Nephron (organoid): ENCODE results near the gene PNPLA2.

Experiments
- H3K27ac Mint-ChIP-seq, 3 experiments: 2 replicates each; pipeline ENCODE4 v1.8.0; 2020; ENCODE audit warnings: mixed read lengths in 3 of 3, mild to moderate bottlenecking in 2 of 3, moderate library complexity in 1 of 3
- H3K27me3 Mint-ChIP-seq: 2 replicates; pipeline ENCODE4 v1.8.0; 2021; ENCODE audit warnings: low read depth, mild to moderate bottlenecking, moderate library complexity, mixed read lengths
- H3K36me3 Mint-ChIP-seq: 2 replicates; pipeline ENCODE4 v1.8.0; 2020; ENCODE audit warnings: low read depth, mixed read lengths
- H3K4me1 Mint-ChIP-seq: 2 replicates; pipeline ENCODE4 v1.8.0; 2020; ENCODE audit warnings: mixed read lengths
- H3K4me3 Mint-ChIP-seq, 3 experiments: 2 replicates each; pipeline ENCODE4 v1.8.0; 2020; ENCODE audit warnings: mild to moderate bottlenecking in 3 of 3, mixed read lengths in 3 of 3, moderate library complexity in 2 of 3
- H3K9me3 Mint-ChIP-seq: 2 replicates; pipeline ENCODE4 v1.8.0; 2020; ENCODE audit warnings: mixed read lengths
- CTCF ChIP-seq, 3 experiments: fragments of 200-600 bp; sonication (generic); IDR thresholded peaks; one replicate each; pipeline ENCODE4 v1.5.0; 2021; ENCODE audit warnings: antibody characterized with exemption in 3 of 3; ENCODE audit not compliant: unreplicated experiment in 3 of 3

PNPLA2 gene

DNA sequence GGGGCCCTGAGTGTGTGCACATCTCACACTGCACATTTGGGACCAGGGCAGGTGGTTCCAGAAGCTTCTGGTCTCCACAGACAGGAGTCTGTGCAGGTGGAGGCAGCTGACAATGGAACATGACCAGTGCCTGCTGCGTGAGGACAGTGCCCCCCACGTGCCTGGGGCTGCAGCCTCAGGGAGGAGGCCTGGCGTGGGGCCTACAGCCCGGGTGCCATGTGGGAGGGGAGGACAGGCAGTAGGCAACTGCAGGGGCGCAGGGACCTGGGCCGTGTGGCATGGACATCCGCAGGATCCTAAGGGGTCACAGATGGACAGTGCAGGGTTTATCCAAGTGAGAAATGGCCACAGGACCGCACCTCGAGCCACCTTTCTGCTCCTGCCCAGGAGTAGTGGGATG lies 52.8 kb downstream of the PNPLA2 start:
- Mint-ChIP-seq H3K36me3 (peaks cover 18% of the 10 kb centered on the region), H3K27me3 (no peaks in the 10 kb centered on the region), H3K9me3 (no peaks in the 10 kb centered on the region), H3K27ac (no peak overlapping the region), H3K4me1 (peaks cover 21% of the 10 kb centered on the region), H3K4me3 (no peak overlapping the region)
- TF ChIP-seq CTCF (IDR thresholded peaks at IDR 0.05; ENCODE audit: unreplicated experiment in 3 of 3) = no peak

DNA sequence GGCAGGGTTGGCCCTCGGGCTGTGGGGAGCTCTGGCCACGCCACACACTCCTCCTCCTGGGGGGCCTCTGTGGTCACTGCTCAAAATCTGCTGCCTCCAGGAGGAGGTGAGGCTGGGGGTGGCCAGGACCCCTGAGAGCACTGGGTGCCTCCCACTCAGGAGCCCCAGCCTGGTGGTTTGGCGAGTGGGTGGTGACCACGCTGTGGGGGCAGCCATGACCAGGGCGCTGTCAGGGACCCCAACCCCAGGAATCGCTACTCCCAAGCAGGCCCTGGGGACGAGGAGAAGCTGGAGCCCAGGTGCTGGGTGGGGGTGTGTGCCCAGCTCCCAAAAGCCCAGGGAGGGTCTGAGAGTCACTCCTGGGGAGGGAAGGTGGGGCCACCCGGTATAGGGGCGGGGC lies 54.1 kb downstream of the PNPLA2 start:
- H3K36me3 Mint-ChIP-seq = peaks cover 23% of the 10 kb centered on the region
- H3K27ac Mint-ChIP-seq = no peak overlapping the region
- no peak for TF ChIP-seq CTCF (IDR thresholded peaks at IDR 0.05; ENCODE audit: unreplicated experiment in 3 of 3)
- H3K4me3 Mint-ChIP-seq = no peak overlapping the region
- no peaks in the 10 kb centered on the region for H3K9me3 Mint-ChIP-seq
- no peaks in the 10 kb centered on the region for H3K27me3 Mint-ChIP-seq
- H3K4me1 Mint-ChIP-seq = peaks cover 21% of the 10 kb centered on the region

- Mint-ChIP-seq H3K27me3 (no peaks in the 10 kb centered on the region), H3K9me3 (no peaks in the 10 kb centered on the region), H3K4me1 (peaks cover 21% of the 10 kb centered on the region), H3K27ac (peak overlapping the region; percentile 82 to 95 (median 90)), H3K4me3 (peak overlapping the region in 2 of 3 experiments; percentile 22 to 45), H3K36me3 (peaks cover 25% of the 10 kb centered on the region)
- no peak for TF ChIP-seq CTCF (IDR thresholded peaks at IDR 0.05; ENCODE audit: unreplicated experiment in 3 of 3)
Measured at GRCh38 chr11:873706-874105, 55.0 kb downstream of the PNPLA2 start.
